Ishikawa (cell line): Measurements from ENCODE around the gene GALNTL6.

Experiments used
- CEBPB ChIP-seq: IDR thresholded peaks from 2 replicates; pipeline ENCODE4 v1.6.1; 2012
- CREB1 ChIP-seq: IDR thresholded peaks from 2 replicates; pipeline ENCODE4 v1.6.1; 2012; ENCODE audit warnings: low read depth
- EGR1 ChIP-seq: IDR thresholded peaks from 2 replicates; pipeline ENCODE4 v1.6.1; 2012
- EP300 ChIP-seq: IDR thresholded peaks from 2 replicates; pipeline ENCODE4 v1.6.1; 2012; ENCODE audit warnings: borderline replicate concordance
- FOXM1 ChIP-seq: IDR thresholded peaks from 2 replicates; pipeline ENCODE4 v1.6.1; 2012; ENCODE audit warnings: low read depth, borderline replicate concordance
- NFIC ChIP-seq: IDR thresholded peaks from 2 replicates; pipeline ENCODE4 v1.6.1; 2012
- RAD21 ChIP-seq: IDR thresholded peaks from 2 replicates; pipeline ENCODE4 v1.6.1; 2012; ENCODE audit warnings: low read depth
- TAF1 ChIP-seq: IDR thresholded peaks from 2 replicates; pipeline ENCODE4 v1.6.1; 2012; ENCODE audit warnings: low read depth, mild to moderate bottlenecking
- TCF12 ChIP-seq: IDR thresholded peaks from 2 replicates; pipeline ENCODE4 v1.6.1; 2012; ENCODE audit warnings: low read depth
- TEAD4 ChIP-seq: IDR thresholded peaks from 2 replicates; pipeline ENCODE4 v1.6.1; 2012
- YY1 ChIP-seq: IDR thresholded peaks from 2 replicates; pipeline ENCODE4 v1.6.1; 2012; ENCODE audit warnings: low read depth
- ZBTB7A ChIP-seq: IDR thresholded peaks from 2 replicates; pipeline ENCODE4 v1.6.1; 2012; ENCODE audit warnings: low read depth
- TF ChIP-seq, protein P1 (sequence below): IDR thresholded peaks from 2 replicates; pipeline ENCODE4 v1.6.1; 2012
- TF ChIP-seq, protein P2 (sequence below): IDR thresholded peaks from 2 replicates; pipeline ENCODE4 v1.6.1; 2012
- TF ChIP-seq, protein P3 (sequence below): IDR thresholded peaks from 2 replicates; pipeline ENCODE4 v1.6.1; 2012; ENCODE audit warnings: low read depth, mild to moderate bottlenecking

Gene GALNTL6

DNA sequence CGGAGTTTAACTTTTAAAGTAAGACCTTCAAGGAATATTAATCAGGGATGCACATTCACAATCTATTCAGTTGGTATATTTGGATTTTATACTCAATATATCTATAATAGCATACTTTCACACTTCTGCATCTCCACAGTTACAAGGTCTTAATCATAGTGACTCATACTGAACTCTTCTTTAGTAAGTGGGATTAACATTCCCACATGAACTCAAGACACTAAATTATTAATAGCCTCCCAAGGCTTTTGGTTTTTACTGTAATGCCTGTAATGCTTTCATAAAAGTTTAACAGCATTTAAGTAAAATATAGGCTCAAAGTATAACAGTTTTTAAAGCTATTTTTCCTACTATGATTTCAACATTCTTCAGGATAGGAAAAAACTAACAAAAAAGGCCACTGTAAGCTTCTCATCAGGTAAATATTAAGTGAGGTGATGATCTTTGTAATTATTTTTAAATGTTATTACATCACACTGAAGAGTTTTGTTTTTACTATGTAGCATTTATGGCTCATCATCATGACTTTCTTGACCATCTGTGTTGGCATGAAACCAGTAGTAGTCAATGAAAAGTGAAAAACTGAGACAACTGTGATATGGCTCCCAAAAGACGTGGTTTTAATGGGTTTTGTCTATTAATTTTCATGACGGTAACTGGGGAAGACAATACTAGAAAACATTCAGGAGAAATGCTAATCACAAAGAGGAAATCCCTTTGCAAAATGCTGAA is 1263.9 kb downstream of the GALNTL6 start:
- no peak for TF ChIP-seq RAD21
- TF ChIP-seq NFIC: no peak
- no peak for TF ChIP-seq ZBTB7A
- TF ChIP-seq, protein P1, sequence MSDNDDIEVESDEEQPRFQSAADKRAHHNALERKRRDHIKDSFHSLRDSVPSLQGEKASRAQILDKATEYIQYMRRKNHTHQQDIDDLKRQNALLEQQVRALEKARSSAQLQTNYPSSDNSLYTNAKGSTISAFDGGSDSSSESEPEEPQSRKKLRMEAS: no peak
- TF ChIP-seq TEAD4: no peak
- TF ChIP-seq, protein P2, sequence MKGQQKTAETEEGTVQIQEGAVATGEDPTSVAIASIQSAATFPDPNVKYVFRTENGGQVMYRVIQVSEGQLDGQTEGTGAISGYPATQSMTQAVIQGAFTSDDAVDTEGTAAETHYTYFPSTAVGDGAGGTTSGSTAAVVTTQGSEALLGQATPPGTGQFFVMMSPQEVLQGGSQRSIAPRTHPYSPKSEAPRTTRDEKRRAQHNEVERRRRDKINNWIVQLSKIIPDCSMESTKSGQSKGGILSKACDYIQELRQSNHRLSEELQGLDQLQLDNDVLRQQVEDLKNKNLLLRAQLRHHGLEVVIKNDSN: no peak
- TF ChIP-seq TAF1: no peak
- no peak for TF ChIP-seq EGR1
- TF ChIP-seq YY1: no peak
- TF ChIP-seq CEBPB: no peak
- no peak for TF ChIP-seq CREB1
- no peak for TF ChIP-seq FOXM1
- TF ChIP-seq EP300: no peak
- TF ChIP-seq, protein P3, sequence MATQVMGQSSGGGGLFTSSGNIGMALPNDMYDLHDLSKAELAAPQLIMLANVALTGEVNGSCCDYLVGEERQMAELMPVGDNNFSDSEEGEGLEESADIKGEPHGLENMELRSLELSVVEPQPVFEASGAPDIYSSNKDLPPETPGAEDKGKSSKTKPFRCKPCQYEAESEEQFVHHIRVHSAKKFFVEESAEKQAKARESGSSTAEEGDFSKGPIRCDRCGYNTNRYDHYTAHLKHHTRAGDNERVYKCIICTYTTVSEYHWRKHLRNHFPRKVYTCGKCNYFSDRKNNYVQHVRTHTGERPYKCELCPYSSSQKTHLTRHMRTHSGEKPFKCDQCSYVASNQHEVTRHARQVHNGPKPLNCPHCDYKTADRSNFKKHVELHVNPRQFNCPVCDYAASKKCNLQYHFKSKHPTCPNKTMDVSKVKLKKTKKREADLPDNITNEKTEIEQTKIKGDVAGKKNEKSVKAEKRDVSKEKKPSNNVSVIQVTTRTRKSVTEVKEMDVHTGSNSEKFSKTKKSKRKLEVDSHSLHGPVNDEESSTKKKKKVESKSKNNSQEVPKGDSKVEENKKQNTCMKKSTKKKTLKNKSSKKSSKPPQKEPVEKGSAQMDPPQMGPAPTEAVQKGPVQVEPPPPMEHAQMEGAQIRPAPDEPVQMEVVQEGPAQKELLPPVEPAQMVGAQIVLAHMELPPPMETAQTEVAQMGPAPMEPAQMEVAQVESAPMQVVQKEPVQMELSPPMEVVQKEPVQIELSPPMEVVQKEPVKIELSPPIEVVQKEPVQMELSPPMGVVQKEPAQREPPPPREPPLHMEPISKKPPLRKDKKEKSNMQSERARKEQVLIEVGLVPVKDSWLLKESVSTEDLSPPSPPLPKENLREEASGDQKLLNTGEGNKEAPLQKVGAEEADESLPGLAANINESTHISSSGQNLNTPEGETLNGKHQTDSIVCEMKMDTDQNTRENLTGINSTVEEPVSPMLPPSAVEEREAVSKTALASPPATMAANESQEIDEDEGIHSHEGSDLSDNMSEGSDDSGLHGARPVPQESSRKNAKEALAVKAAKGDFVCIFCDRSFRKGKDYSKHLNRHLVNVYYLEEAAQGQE: no peak
- TF ChIP-seq TCF12: no peak

DNA sequence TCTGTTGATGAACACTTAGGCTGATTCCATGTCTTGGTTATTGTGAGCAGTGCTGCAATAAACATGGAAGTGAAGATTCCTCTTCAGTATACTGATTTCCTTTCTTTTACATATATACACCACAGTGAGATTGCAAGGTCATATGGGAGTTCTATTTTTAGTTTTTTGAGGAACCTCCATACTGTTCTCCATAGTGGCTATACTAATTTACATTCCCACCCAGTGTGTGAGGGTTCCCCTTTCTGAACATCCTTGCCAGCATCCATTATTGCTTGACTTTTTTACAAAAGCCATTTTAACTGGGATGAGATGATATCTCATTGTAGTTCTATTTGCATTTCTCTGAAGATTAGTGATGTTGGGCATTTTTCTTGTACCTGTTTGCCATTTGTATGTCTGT is 1274.9 kb downstream of the GALNTL6 start:
- TF ChIP-seq TCF12: no peak
- TF ChIP-seq ZBTB7A: no peak
- TF ChIP-seq RAD21: no peak
- TF ChIP-seq TEAD4: no peak
- no peak for TF ChIP-seq EGR1
- TF ChIP-seq NFIC: no peak
- TF ChIP-seq, protein P2: no peak
